GM12891 (cell line): ENCODE results near the gene SLC30A9.
A peak's percentile ranks its signal among the peaks of the same experiment; 100 is the strongest.

ENCODE experiments used
- DNase-seq: peaks from one replicate; pipeline ENCODE4 v3.0.0; 2011; ENCODE audit warnings: low spot score; ENCODE audit not compliant: insufficient read length
- FAIRE-seq: peaks from 2 replicates; lab custom pipeline; 2011; peaks lifted over from hg19 to GRCh38; lab: Jason Lieb, UNC
- PAX5 ChIP-seq: IDR thresholded peaks from 2 replicates; pipeline ENCODE4 v1.6.1; 2011; ENCODE audit warnings: low read length, moderate library complexity, mild to moderate bottlenecking; ENCODE audit not compliant: insufficient read depth, severe bottlenecking
- POLR2A ChIP-seq: IDR thresholded peaks from 2 replicates; pipeline ENCODE4 v1.6.1; 2011; ENCODE audit warnings: low read depth, low read length, control low read depth
- POLR2AphosphoS5 ChIP-seq: IDR thresholded peaks from 2 replicates; pipeline ENCODE4 v1.6.1; 2011; ENCODE audit warnings: low read depth, low read length, control low read depth
- POU2F2 ChIP-seq: IDR thresholded peaks from 2 replicates; pipeline ENCODE4 v1.6.1; 2011; ENCODE audit warnings: low read depth, mild to moderate bottlenecking, control low read depth, low read length, moderate library complexity
- SPI1 ChIP-seq: IDR thresholded peaks from 2 replicates; pipeline ENCODE4 v1.6.1; 2011; ENCODE audit warnings: low read depth, low read length, control low read depth
- TAF1 ChIP-seq: IDR thresholded peaks from 2 replicates; pipeline ENCODE4 v1.6.1; 2011; ENCODE audit warnings: low read depth, low read length, control low read depth

Gene SLC30A9

DNA sequence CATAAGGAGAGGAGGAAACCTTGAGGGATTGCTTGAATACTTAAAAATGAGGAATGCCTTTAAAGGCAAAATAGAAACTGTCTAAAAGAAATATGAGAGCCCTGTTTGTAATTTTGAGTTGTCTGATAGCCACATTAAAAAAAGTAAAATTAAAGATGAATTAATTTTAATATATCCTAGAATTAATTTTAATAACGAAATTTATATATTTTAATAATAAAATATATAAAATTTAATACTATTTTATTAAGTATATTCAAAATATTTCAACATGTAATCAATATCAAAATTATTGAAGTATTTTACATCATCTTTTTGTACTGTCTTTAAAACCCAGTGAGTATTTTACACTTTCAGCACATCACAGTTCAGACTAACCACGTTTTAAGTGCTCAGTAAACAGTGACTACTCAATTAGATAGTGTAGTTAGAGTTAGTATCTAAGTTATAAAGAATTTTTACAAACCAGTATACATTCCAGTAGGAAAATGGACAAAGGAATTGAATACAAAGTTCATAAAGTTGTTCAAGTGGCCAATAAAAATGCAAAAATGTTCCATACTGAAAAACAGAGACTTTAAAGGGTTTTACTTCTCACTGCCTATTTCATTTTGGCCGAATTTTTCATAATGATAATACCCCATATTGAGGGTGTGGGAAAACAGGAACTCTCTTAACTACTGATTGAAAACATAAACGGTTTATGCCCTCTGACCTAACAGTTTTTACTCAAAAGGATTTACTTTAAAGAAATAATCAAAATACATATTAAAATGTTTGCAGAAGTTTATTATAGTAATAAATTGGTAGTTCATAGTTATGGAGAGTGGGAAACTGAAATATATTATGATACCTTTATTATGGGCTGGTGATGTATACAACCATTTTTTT is 2.9 kb downstream of the SLC30A9 start:
- TF ChIP-seq POU2F2 (no peak), TAF1 (no peak), POLR2AphosphoS5 (no peak), PAX5 (no peak)
- FAIRE-seq (no peak), DNase-seq (no peak)

GRCh38 chr4:41994461-41994985 is 4.2 kb downstream of the SLC30A9 start:
- no peak for FAIRE-seq
- no peak for DNase-seq
- TF ChIP-seq PAX5 (no peak), POLR2A (no peak), TAF1 (no peak), SPI1 (no peak), POLR2AphosphoS5 (no peak), POU2F2 (no peak)

GRCh38 chr4:41998019-41998418 is 7.7 kb downstream of the SLC30A9 start:
- DNase-seq = no peak
- peak; percentile 52 for FAIRE-seq
- TF ChIP-seq SPI1 = no peak
- TF ChIP-seq POLR2AphosphoS5 = no peak
- no peak for TF ChIP-seq POLR2A
- no peak for TF ChIP-seq TAF1

- no peak for TF ChIP-seq PAX5
- TF ChIP-seq SPI1 = no peak
- TF ChIP-seq POLR2A = no peak
- TF ChIP-seq POU2F2 = no peak
- TF ChIP-seq POLR2AphosphoS5 = no peak
- TF ChIP-seq TAF1 = no peak
- no peak for DNase-seq
- FAIRE-seq = no peak
Observed at GRCh38 chr4:41999321-41999720, 9.0 kb downstream of the SLC30A9 start.

DNA sequence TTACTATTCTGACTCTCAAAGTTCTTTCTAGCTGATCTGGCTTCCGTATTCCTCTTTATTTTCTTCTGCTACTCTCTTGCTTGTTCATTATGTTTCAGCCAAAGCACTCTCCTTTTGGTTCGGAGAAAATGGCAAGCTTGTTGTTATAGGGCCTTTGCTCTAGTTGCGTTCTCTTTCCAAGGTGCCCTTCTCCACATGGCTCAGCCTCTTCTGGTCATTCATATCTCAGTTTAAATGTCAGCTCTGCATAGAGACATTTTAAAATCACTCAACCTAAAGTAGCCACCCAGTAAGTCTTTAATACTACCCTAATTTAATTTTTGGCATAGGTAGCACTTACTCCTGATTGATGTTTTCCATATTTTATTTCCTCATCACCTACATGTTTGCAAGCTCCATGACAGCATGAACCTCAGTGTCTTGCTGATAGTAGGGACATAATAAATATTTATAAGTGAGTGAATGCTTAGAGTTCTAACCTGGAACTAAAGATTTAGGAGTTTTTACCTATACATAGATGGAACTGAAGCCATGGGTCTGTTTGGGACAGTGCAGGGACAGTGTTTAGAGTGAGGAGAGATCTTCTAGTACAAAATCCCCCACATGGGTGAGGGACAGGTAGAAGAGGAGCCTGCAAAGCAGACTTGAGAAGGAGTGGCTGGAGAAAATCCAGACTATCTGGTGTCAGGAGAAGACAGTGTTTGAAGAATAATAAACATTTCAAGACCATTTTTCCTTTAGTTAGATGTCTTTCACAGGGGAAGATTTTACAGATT is 17.9 kb downstream of the SLC30A9 start:
- FAIRE-seq (no peak), DNase-seq (no peak)
- TF ChIP-seq POU2F2 (no peak), POLR2AphosphoS5 (no peak), POLR2A (no peak), SPI1 (no peak), PAX5 (no peak), TAF1 (no peak)

GRCh38 chr4:42015438-42015837 is 25.1 kb downstream of the SLC30A9 start:
- FAIRE-seq (no peak), DNase-seq (no peak)
- TF ChIP-seq POU2F2 = no peak
- no peak for TF ChIP-seq POLR2AphosphoS5
- TF ChIP-seq POLR2A = no peak
- no peak for TF ChIP-seq TAF1
- no peak for TF ChIP-seq SPI1
- TF ChIP-seq PAX5 = no peak

- TF ChIP-seq POU2F2 (no peak), POLR2AphosphoS5 (no peak), SPI1 (no peak), PAX5 (no peak), POLR2A (no peak)
- DNase-seq (no peak), FAIRE-seq (no peak)
Observed at GRCh38 chr4:42018451-42018850, 28.1 kb downstream of the SLC30A9 start.

- TF ChIP-seq SPI1 (no peak), POU2F2 (no peak), POLR2A (no peak), POLR2AphosphoS5 (no peak), PAX5 (no peak), TAF1 (no peak)
- no peak for DNase-seq
- no peak for FAIRE-seq
Observed at GRCh38 chr4:42048394-42048793, 58.1 kb downstream of the SLC30A9 start.

GRCh38 chr4:42050516-42051249 is 60.4 kb downstream of the SLC30A9 start:
- no peak for DNase-seq
- TF ChIP-seq TAF1 (no peak), POLR2A (no peak), POLR2AphosphoS5 (no peak), PAX5 (no peak), SPI1 (no peak), POU2F2 (no peak)
- no peak for FAIRE-seq
